ENCODE data around the gene TTLL5. TPM values are rescaled to one million over a fixed set of nuclear protein-coding genes. Genes with fewer than 3 reads are reported as not detected.

Gene TTLL5
- total and polyA plus RNA-seq, 7 donors, result 4.8 to 36.6 (median 17.9) TPM

- intact Hi-C loops (cut with DNase I), result no loop called here
- 67% methylated on average over 7 of the region's 7 CpGs for WGBS, 2 donors
- H3K27ac ChIP-seq, result no peak overlapping the region
Measured at GRCh38 chr14:75972801-75973421, 311.9 kb downstream of the TTLL5 start.

GRCh38 chr14:75976826-75977581, 316.0 kb downstream of the TTLL5 start:
- H3K4me3 ChIP-seq, result no peak overlapping the region
- peaks cover 0 to 45% (median 40%) of the 10 kb centered on the region in 4 donors for H3K4me1 ChIP-seq
- H3K27ac ChIP-seq, result no peak overlapping the region
- peak in 1 of 4 donors; percentile 1 for TF ChIP-seq POLR2AphosphoS5 (IDR thresholded peaks at IDR 0.05)
- no peak for TF ChIP-seq POLR2A (IDR thresholded peaks at IDR 0.05)
- no peaks in the 10 kb centered on the region for H3K36me3 ChIP-seq
- no peaks in the 10 kb centered on the region for H3K27me3 ChIP-seq
- intact Hi-C loops (cut with DNase I), result no loop called here
- H3K9me3 ChIP-seq, result no peaks in the 10 kb centered on the region
- 81 to 87% methylated on average over 8 of the region's 8 CpGs for WGBS, 2 donors
- DNase-seq, result no peak

More at GRCh38 chr14:75972801-75973421, 311.9 kb downstream of the TTLL5 start:
- TF ChIP-seq POLR2AphosphoS5 (IDR thresholded peaks at IDR 0.05), result no peak
- no peak for DNase-seq
- H3K27me3 ChIP-seq, result no peaks in the 10 kb centered on the region
- peaks cover 0 to 8% (median 5%) of the 10 kb centered on the region in 4 donors for H3K4me1 ChIP-seq
- H3K36me3 ChIP-seq, result peaks cover 0 to 25% (median 4%) of the 10 kb centered on the region in 4 donors
- no peaks in the 10 kb centered on the region for H3K9me3 ChIP-seq
- no peak overlapping the region for H3K4me3 ChIP-seq

- Histone ChIP-seq H3K27ac (peak overlapping the region in 1 of 4 donors; percentile 99), H3K9me3 (no peaks in the 10 kb centered on the region), H3K4me1 (peaks cover 0 to 45% (median 41%) of the 10 kb centered on the region in 4 donors), H3K4me3 (no peak overlapping the region), H3K27me3 (no peaks in the 10 kb centered on the region), H3K36me3 (no peaks in the 10 kb centered on the region)
- intact Hi-C loops (cut with DNase I), result no loop called here
- TF ChIP-seq POLR2AphosphoS5 (IDR thresholded peaks at IDR 0.05), result peak in 1 of 4 donors; percentile 1
- TF ChIP-seq, protein P1, sequence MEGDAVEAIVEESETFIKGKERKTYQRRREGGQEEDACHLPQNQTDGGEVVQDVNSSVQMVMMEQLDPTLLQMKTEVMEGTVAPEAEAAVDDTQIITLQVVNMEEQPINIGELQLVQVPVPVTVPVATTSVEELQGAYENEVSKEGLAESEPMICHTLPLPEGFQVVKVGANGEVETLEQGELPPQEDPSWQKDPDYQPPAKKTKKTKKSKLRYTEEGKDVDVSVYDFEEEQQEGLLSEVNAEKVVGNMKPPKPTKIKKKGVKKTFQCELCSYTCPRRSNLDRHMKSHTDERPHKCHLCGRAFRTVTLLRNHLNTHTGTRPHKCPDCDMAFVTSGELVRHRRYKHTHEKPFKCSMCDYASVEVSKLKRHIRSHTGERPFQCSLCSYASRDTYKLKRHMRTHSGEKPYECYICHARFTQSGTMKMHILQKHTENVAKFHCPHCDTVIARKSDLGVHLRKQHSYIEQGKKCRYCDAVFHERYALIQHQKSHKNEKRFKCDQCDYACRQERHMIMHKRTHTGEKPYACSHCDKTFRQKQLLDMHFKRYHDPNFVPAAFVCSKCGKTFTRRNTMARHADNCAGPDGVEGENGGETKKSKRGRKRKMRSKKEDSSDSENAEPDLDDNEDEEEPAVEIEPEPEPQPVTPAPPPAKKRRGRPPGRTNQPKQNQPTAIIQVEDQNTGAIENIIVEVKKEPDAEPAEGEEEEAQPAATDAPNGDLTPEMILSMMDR (IDR thresholded peaks at IDR 0.05), result no peak
- 27 to 59% methylated on average over 3 of the region's 3 CpGs for WGBS, 2 donors
- DNase-seq, result no peak
Measured at GRCh38 chr14:75977582-75977943, 316.5 kb downstream of the TTLL5 start.

DNA sequence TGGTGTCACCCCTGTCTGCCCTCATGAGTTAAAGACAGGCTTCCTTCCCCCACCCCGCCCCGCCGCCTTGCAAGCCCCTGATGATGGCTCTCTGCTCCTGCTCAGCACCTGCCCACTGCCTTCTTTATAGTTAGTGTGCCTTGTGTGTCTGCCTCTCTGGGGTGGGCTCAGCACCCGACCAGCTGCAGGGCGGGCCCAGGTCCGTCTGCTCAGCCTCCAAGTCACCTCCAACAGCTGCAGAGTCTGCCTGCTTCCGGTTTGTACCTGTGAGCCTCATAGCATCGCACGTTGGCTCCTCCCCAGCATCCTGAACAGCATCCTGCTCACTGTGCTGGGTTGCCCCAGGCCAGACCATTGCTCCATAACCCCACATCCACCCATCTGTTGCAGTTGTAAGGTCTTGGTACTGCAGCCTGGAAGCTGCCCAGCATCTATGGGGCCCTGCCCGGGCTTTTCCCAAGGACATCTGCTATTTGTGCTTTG, 317.2 kb downstream of the TTLL5 start:
- TF ChIP-seq EP300 (IDR thresholded peaks at IDR 0.05) (no peak), POLR2AphosphoS5 (IDR thresholded peaks at IDR 0.05) (no peak), POLR2A (IDR thresholded peaks at IDR 0.05) (no peak)
- TF ChIP-seq, protein P1 (IDR thresholded peaks at IDR 0.05), result no peak
- Histone ChIP-seq H3K27ac (peak overlapping the region in 1 of 4 donors; percentile 99), H3K9me3 (no peaks in the 10 kb centered on the region), H3K27me3 (no peaks in the 10 kb centered on the region), H3K36me3 (no peaks in the 10 kb centered on the region), H3K4me1 (peaks cover 0 to 50% (median 42%) of the 10 kb centered on the region in 4 donors), H3K4me3 (peak overlapping the region in 1 of 4 donors; percentile 80)
- 55 to 58% methylated on average over 10 of the region's 10 CpGs for WGBS, 2 donors
- intact Hi-C loops (cut with DNase I), result no loop called here
- DNase-seq, result peak; percentile 63

DNA sequence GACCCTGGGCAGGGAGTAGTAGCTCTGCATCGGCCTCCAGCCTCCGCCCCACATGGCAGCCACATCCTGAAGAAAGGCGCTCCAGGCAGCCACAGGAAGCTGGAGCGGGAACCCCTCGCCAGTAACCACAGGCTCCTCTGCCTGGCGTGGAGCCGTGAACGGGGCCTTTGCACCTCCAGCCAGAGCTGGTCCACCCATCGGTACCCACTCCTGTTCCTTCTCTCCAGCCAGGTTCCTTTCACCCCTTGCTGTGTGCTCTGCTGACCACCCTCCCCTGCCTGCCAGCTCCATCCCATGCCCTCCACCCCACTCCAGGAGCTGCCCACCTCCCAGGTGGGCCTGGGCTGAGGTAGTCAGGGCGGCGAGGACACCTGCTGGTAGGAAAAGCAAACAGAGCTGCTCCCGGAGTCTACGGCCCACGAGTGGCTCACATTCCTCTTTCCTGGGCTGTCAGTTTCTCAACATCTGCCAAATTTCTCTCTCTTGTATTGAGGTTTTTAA, 318.1 kb downstream of the TTLL5 start:
- DNase-seq, result peak; percentile 69
- peaks cover 0 to 50% (median 42%) of the 10 kb centered on the region in 4 donors for H3K4me1 ChIP-seq
- no peaks in the 10 kb centered on the region for H3K27me3 ChIP-seq
- peak overlapping the region; percentile 4 to 81 (median 74) for H3K4me3 ChIP-seq
- intact Hi-C loops (cut with DNase I), result no loop called here
- WGBS, 2 donors, result 47 to 59% methylated on average over 14 of the region's 14 CpGs
- TF ChIP-seq EP300 (IDR thresholded peaks at IDR 0.05), result no peak
- TF ChIP-seq, protein P1 (IDR thresholded peaks at IDR 0.05), result peak; percentile 39 to 62 (median 57)
- TF ChIP-seq POLR2AphosphoS5 (IDR thresholded peaks at IDR 0.05), result no peak
- H3K36me3 ChIP-seq, result no peaks in the 10 kb centered on the region
- H3K9me3 ChIP-seq, result no peaks in the 10 kb centered on the region
- H3K27ac ChIP-seq, result peak overlapping the region; percentile 94 to 99 (median 96)
